NCI-H146 treated with DMSO at 0.1 percent for 48 hours (cell line): Measurements from ENCODE around the gene CYB5R4.

Source experiments
- DNase-seq: peaks from one replicate; lab custom pipeline; 2025; ENCODE audit not compliant: unreplicated experiment; lab: John Stamatoyannopoulos, UW

CYB5R4 gene

GRCh38 chr6:83976037-83976755 lies 116.7 kb downstream of the CYB5R4 start:
- no peak for DNase-seq

- no peak for DNase-seq
Measured at GRCh38 chr6:83976871-83977270, 117.4 kb downstream of the CYB5R4 start.

GRCh38 chr6:83978324-83978734 lies 118.8 kb downstream of the CYB5R4 start:
- no peak for DNase-seq

- no peak for DNase-seq
Measured at GRCh38 chr6:83978997-83979396, 119.5 kb downstream of the CYB5R4 start.

GRCh38 chr6:83984411-83984810 lies 124.9 kb downstream of the CYB5R4 start:
- no peak for DNase-seq

- no peak for DNase-seq
Measured at GRCh38 chr6:83985308-83985713, 125.8 kb downstream of the CYB5R4 start.

GRCh38 chr6:83985715-83986114 lies 126.2 kb downstream of the CYB5R4 start:
- no peak for DNase-seq

GRCh38 chr6:83998021-83998584 lies 138.6 kb downstream of the CYB5R4 start:
- no peak for DNase-seq

- no peak for DNase-seq
Measured at GRCh38 chr6:84001119-84001518, 141.6 kb downstream of the CYB5R4 start.

GRCh38 chr6:84002226-84002625 lies 142.7 kb downstream of the CYB5R4 start:
- no peak for DNase-seq

GRCh38 chr6:84003131-84003530 lies 143.6 kb downstream of the CYB5R4 start:
- no peak for DNase-seq

GRCh38 chr6:84003654-84004053 lies 144.2 kb downstream of the CYB5R4 start:
- no peak for DNase-seq

- DNase-seq = no peak
Measured at GRCh38 chr6:84007871-84008270, 148.4 kb downstream of the CYB5R4 start.

GRCh38 chr6:84013354-84013753 lies 153.9 kb downstream of the CYB5R4 start:
- no peak for DNase-seq

GRCh38 chr6:84013931-84014330 lies 154.4 kb downstream of the CYB5R4 start:
- DNase-seq = no peak

- no peak for DNase-seq
Measured at GRCh38 chr6:84016029-84016428, 156.5 kb downstream of the CYB5R4 start.
